Heart left ventricle (tissue), 13 donors: ENCODE data around the gene ABCA7.

ENCODE experiments used
- POLR2A ChIP-seq, 2 donors: fragments of 450-650 bp; IDR thresholded peaks; one replicate each; pipeline ENCODE4 v1.6.1; 2017; ENCODE audit warnings: antibody characterized with exemption in 2 of 2, mild to moderate bottlenecking in 2 of 2, moderate library complexity in 2 of 2
- TF ChIP-seq, protein P1 (sequence below), 12 donors: fragments of 200-600 bp; sonication (generic) in 4 of 12; IDR thresholded peaks; one replicate each; pipeline versions ENCODE4 v1.5.0 to v1.8.0; 2018 to 2022; ENCODE audit warnings: antibody characterized with exemption in 12 of 12, mild to moderate bottlenecking in 5 of 12
- donor health status: ischemic (EF 13 %, LVEDD 7.1; RV severe dilation, severe dysfunction).
- donor health status: DM: no; HTN: yes; CAD: no.
- donor health status: DM: no; HTN: no; CAD: no.
- donor health status: ischemic (EF 25% LVEDD 6.9; RV normal size, moderate dysfunction).
- donor health status: ischemic (EF 25% LVEDD 5.7; RV mildly dilated, moderate dysfunction).
- donor health status: ischemic (EF 35%, LVEDD 5.7; RV mildly dilated, moderate dysfunction).
- donor health status: nonischemic (EF 11% LVEDD 7.7; RV severe dilation, severe dysfunction).
- donor health status: DM: yes; HTN: yes; CAD: no.
- donor health status: PGD.
- donor health status: ischemic (EF 29% LVEDD 5.4; RV normal size, mild dysfunction).
- donor health status: nonischemic (EF 23%, LVEDD 6.1; RV moderate dilation, normal function).

DNA sequence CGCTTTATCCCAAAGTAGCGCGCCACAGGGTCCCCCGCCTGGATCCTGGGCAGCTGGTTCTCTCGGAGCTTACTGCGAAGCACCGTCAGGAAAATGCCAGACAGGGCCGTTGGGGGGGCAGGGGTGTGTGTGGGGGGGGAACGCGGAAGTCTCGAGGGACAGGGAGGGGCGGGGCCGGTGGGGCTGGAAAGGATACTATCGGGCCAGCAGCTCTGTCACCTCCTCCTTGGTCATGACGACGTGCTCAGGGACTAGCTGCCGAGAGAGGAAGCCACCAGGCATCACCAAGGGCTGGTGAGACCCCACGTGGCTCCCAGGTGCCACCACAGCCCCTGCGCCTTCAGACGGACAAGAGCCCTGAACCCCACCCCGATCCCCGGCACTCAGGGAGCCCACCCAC is 50.0 kb downstream of the ABCA7 start:
- TF ChIP-seq, protein P1, sequence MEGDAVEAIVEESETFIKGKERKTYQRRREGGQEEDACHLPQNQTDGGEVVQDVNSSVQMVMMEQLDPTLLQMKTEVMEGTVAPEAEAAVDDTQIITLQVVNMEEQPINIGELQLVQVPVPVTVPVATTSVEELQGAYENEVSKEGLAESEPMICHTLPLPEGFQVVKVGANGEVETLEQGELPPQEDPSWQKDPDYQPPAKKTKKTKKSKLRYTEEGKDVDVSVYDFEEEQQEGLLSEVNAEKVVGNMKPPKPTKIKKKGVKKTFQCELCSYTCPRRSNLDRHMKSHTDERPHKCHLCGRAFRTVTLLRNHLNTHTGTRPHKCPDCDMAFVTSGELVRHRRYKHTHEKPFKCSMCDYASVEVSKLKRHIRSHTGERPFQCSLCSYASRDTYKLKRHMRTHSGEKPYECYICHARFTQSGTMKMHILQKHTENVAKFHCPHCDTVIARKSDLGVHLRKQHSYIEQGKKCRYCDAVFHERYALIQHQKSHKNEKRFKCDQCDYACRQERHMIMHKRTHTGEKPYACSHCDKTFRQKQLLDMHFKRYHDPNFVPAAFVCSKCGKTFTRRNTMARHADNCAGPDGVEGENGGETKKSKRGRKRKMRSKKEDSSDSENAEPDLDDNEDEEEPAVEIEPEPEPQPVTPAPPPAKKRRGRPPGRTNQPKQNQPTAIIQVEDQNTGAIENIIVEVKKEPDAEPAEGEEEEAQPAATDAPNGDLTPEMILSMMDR (IDR thresholded peaks at IDR 0.05): no peak
- no peak for TF ChIP-seq POLR2A (IDR thresholded peaks at IDR 0.05)
